ENCODE measurements around the gene GLIS1. TPM values are rescaled to one million over a fixed set of nuclear protein-coding genes. Genes with fewer than 3 reads are reported as not detected.

The GLIS1 gene
- total and polyA plus RNA-seq, 2 donors (not counting 3 experiments of a cell fraction or from before 2014, with no cell fraction given): not detected

DNA sequence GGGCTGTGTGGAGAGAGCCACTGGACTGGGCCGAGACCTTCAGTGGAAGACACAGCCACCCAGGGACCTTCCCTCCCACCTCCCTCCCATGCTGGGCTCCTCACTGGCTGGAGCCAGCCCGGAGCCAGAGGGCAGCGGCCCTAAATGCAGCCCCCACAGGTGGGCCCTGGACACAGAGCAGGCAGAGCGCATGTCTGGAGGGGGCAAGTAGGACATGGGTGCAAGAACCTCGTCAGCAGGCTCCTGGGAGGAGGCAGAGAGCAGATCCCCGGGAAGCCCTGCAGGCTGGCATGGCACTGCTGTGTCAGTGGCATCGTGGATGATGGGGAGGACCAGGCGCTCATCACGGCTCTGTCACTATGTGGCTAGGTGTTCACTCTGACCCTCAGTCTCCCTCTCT is 234.1 kb downstream of the GLIS1 start:
- TF ChIP-seq, protein P1, sequence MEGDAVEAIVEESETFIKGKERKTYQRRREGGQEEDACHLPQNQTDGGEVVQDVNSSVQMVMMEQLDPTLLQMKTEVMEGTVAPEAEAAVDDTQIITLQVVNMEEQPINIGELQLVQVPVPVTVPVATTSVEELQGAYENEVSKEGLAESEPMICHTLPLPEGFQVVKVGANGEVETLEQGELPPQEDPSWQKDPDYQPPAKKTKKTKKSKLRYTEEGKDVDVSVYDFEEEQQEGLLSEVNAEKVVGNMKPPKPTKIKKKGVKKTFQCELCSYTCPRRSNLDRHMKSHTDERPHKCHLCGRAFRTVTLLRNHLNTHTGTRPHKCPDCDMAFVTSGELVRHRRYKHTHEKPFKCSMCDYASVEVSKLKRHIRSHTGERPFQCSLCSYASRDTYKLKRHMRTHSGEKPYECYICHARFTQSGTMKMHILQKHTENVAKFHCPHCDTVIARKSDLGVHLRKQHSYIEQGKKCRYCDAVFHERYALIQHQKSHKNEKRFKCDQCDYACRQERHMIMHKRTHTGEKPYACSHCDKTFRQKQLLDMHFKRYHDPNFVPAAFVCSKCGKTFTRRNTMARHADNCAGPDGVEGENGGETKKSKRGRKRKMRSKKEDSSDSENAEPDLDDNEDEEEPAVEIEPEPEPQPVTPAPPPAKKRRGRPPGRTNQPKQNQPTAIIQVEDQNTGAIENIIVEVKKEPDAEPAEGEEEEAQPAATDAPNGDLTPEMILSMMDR (IDR thresholded peaks at IDR 0.05; ENCODE audit: extremely low read depth in 1 of 2, insufficient read depth in 1 of 2, low read depth in 1 of 2, low read length in 2 of 2): no peak
- TF ChIP-seq POLR2AphosphoS5 (IDR thresholded peaks at IDR 0.05; ENCODE audit: insufficient read depth, low read depth, low read length) (no peak), JUN (IDR thresholded peaks at IDR 0.05; ENCODE audit: borderline replicate concordance, insufficient read depth, insufficient read length, low read depth) (no peak), EZH2 (IDR thresholded peaks at IDR 0.05; ENCODE audit: borderline replicate concordance, low read depth, low read length, severe bottlenecking) (no peak), MYC (IDR thresholded peaks at IDR 0.05; ENCODE audit: low read depth, low read length) (no peak), FOS (IDR thresholded peaks at IDR 0.05; ENCODE audit: borderline replicate concordance, insufficient read depth, low read length) (no peak), POLR2A (IDR thresholded peaks at IDR 0.05; ENCODE audit: low read depth, low read length) (no peak), GATA2 (IDR thresholded peaks at IDR 0.05; ENCODE audit: insufficient read depth, insufficient read length, low read depth, low read length) (no peak)
- TF ChIP-seq, protein P2, sequence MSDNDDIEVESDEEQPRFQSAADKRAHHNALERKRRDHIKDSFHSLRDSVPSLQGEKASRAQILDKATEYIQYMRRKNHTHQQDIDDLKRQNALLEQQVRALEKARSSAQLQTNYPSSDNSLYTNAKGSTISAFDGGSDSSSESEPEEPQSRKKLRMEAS (IDR thresholded peaks at IDR 0.05; ENCODE audit: insufficient read depth, insufficient read length): no peak
- no peak overlapping the region for H2AFZ ChIP-seq (ENCODE audit: low read depth, low read length)
- no TSS peak for BruUV-seq (replicated peaks)
- H3K4me2 ChIP-seq (ENCODE audit: insufficient read depth, low read length): no peak overlapping the region
- dilution Hi-C loops (cut with MboI; ENCODE audit: extremely low pct_ligation_motif_present, low sequenced_read_pairs) (no loop called here), intact Hi-C loops (cut with micrococcal nuclease) (no loop called here)
- no peaks in the 10 kb centered on the region for H3K27me3 ChIP-seq (ENCODE audit: control insufficient read depth in 2 of 2, insufficient read depth in 2 of 2, low read length in 2 of 2)
- POLR2A ChIA-PET: no interaction called here
- no peak overlapping the region for H3K27ac ChIP-seq (ENCODE audit: insufficient read depth, low read depth, low read length)
- H3K9me1 ChIP-seq (replicated peaks; ENCODE audit: control insufficient read depth, extremely low read depth, insufficient read depth, low read length): no peaks in the 10 kb centered on the region
- no peaks in the 10 kb centered on the region for H3K9me3 ChIP-seq (replicated peaks; ENCODE audit: control insufficient read depth, insufficient read depth, low read length)
- no peaks in the 10 kb centered on the region for H3K36me3 ChIP-seq (ENCODE audit: control insufficient read depth in 2 of 2, extremely low read depth in 1 of 2, insufficient read depth in 2 of 2, low read length in 2 of 2)
- no peak for DNase-seq (ENCODE audit: low read depth, low spot score)
- no peak overlapping the region for H3K9ac ChIP-seq (replicated peaks; ENCODE audit: extremely low read depth, insufficient read depth, low read length)
- CTCF ChIA-PET: no interaction called here
- H4K20me1 ChIP-seq (replicated peaks; ENCODE audit: control insufficient read depth, extremely low read depth, insufficient read depth, low read length): no peaks in the 10 kb centered on the region
- no peak overlapping the region for H3K4me3 ChIP-seq (replicated peaks in 1 of 3; ENCODE audit: insufficient read depth in 1 of 3, low read depth in 1 of 3, low read length in 3 of 3)
- H3K4me1 ChIP-seq (ENCODE audit: control insufficient read depth, extremely low read depth, insufficient read depth, low read length): no peaks in the 10 kb centered on the region
- FAIRE-seq: no peak
- H3K79me2 ChIP-seq (ENCODE audit: control insufficient read depth, insufficient read depth, low read length): no peaks in the 10 kb centered on the region
